HCT116 (cell line): ENCODE measurements around the gene PURB. TPM values are rescaled to one million over a fixed set of nuclear protein-coding genes. Genes with fewer than 3 reads are reported as not detected.
"Not testable (repeated sequence)": the region's sequence is repeated elsewhere in the genome, so short reads cannot be mapped to it uniquely, and the experiment has no call there.

Source experiments
- ATAC-seq: fragments of 200-7000 bp; cut with Tn5 transposase; 2 replicates; pipeline ENCODE4 v1.9.1; 2020; ENCODE audit warnings: mild to moderate bottlenecking, moderate library complexity
- BruUV-seq: library from RNA; stranded (reverse); fragments of 400-500 nt; replicated peaks from 2 replicates; lab custom pipeline; 2021; lab: Mats Ljungman, UMichigan
- CTCF ChIA-PET: fragments of 300-600 bp; sonication (Branson Sonifier 250); formaldehyde crosslinking; loops from one replicate; lab custom pipeline; 2021; ENCODE audit warnings: antibody characterized with exemption; lab: Charles Lee
- POLR2A ChIA-PET: fragments of 300-600, 350-600 bp; sonication (Branson Sonifier 250); formaldehyde crosslinking; loops from one replicate; lab custom pipeline; 2021; ENCODE audit warnings: antibody characterized with exemption; lab: Charles Lee
- RAD21 ChIA-PET, 2 experiments: fragments of 300-600 bp; sonication (Branson Sonifier 250); formaldehyde crosslinking; loops; one replicate each; lab custom pipeline; 2023; ENCODE audit warnings: low total read pairs in 2 of 2; ENCODE audit not compliant: uncharacterized antibody in 2 of 2, unreplicated experiment in 2 of 2, low non-redundant PET in 1 of 2; lab: Charles Lee
- DNase-seq: peaks from one replicate; pipeline ENCODE4 v3.0.0-alpha.2; 2010; ENCODE audit warnings: low read depth, low spot score
- H2AFZ ChIP-seq: fragments of 200-600 bp; shearing (Covaris generic), sonication (generic); 2 replicates; pipeline ENCODE4 v1.6.1; 2017; ENCODE audit warnings: low read depth, mixed run types, mixed read lengths, antibody characterized with exemption, low read length; ENCODE audit not compliant: poor library complexity, severe bottlenecking
- H3K27ac ChIP-seq: 2 replicates; pipeline ENCODE4 v1.5.1; 2012; ENCODE audit warnings: low read depth, low read length
- H3K27me3 ChIP-seq: fragments of 200-600 bp; sonication (generic); 2 replicates; pipeline ENCODE4 v1.6.1; 2016; ENCODE audit warnings: mixed run types, low read length, mixed read lengths; ENCODE audit not compliant: insufficient read depth
- H3K36me3 ChIP-seq, 2 experiments: fragments of 200-500 bp in 1 of 2; fragments of 200-600 bp in 1 of 2; sonication (Bioruptor generic) in 1 of 2; sonication (generic) in 1 of 2; 2 replicates each; pipeline versions ENCODE4 v1.5.1 to v1.6.1; 2014 to 2016; ENCODE audit warnings: low read length in 2 of 2, inconsistent platforms in 1 of 2, mixed read lengths in 1 of 2, mixed run types in 1 of 2; ENCODE audit not compliant: insufficient read depth in 2 of 2, control insufficient read depth in 1 of 2
- H3K4me1 ChIP-seq, 2 experiments: fragments of 200-600 bp in 1 of 2; sonication (generic) in 1 of 2; 2 replicates each; pipeline versions ENCODE4 v1.5.1 to v1.6.1; 2012 to 2017; ENCODE audit warnings: low read length in 2 of 2, inconsistent platforms in 1 of 2, mild to moderate bottlenecking in 1 of 2, mixed read lengths in 1 of 2, mixed run types in 1 of 2, moderate library complexity in 1 of 2; ENCODE audit not compliant: insufficient read depth in 2 of 2, control insufficient read depth in 1 of 2
- H3K4me2 ChIP-seq: fragments of 200-600 bp; sonication (generic); 2 replicates; pipeline ENCODE4 v1.6.1; 2017; ENCODE audit warnings: mixed run types, low read length, mixed read lengths
- H3K4me3 ChIP-seq, 2 experiments: fragments of 200-600 bp in 1 of 2; sonication (generic) in 1 of 2; replicated peaks in 1 of 2; 2 replicates each; pipeline ENCODE4 v1.5.1; 2011 to 2016; ENCODE audit warnings: low read length in 2 of 2, control low read depth in 1 of 2, low read depth in 1 of 2, mild to moderate bottlenecking in 1 of 2, mixed read lengths in 1 of 2, mixed run types in 1 of 2
- H3K79me2 ChIP-seq: fragments of 200-600 bp; sonication (generic); 2 replicates; pipeline ENCODE4 v1.6.1; 2017; ENCODE audit warnings: mild to moderate bottlenecking, mixed run types, low read length, moderate library complexity, mixed read lengths; ENCODE audit not compliant: insufficient read depth
- H3K9ac ChIP-seq: fragments of 200-600 bp; sonication (generic); 2 replicates; pipeline ENCODE4 v1.6.1; 2016; ENCODE audit warnings: low read length, mixed read lengths
- H3K9me2 ChIP-seq: fragments of 200-600 bp; sonication (generic), shearing (Covaris generic); 2 replicates; pipeline ENCODE4 v1.6.1; 2017; ENCODE audit warnings: mixed run types, mild to moderate bottlenecking, moderate library complexity; ENCODE audit not compliant: insufficient read depth
- H3K9me3 ChIP-seq, 2 experiments: fragments of 200-500 bp in 1 of 2; fragments of 200-600 bp in 1 of 2; sonication (Bioruptor generic) in 1 of 2; sonication (generic) in 1 of 2; 2 replicates each; pipeline ENCODE4 v1.6.1; 2014 to 2017; ENCODE audit warnings: low read length in 2 of 2, mixed read lengths in 2 of 2, inconsistent platforms in 1 of 2, low read depth in 1 of 2, mild to moderate bottlenecking in 1 of 2, mixed run types in 1 of 2, moderate library complexity in 1 of 2; ENCODE audit not compliant: control insufficient read depth in 1 of 2, insufficient read depth in 1 of 2
- H4K20me1 ChIP-seq: fragments of 200-600 bp; sonication (generic), shearing (Covaris generic); 2 replicates; pipeline ENCODE4 v1.6.1; 2017; ENCODE audit warnings: mixed run types, mild to moderate bottlenecking, moderate library complexity; ENCODE audit not compliant: insufficient read depth
- CBX3 ChIP-seq: IDR thresholded peaks from 2 replicates; pipeline ENCODE4 v1.6.1; 2012; ENCODE audit warnings: low read depth
- CEBPB ChIP-seq: IDR thresholded peaks from 2 replicates; pipeline ENCODE4 v1.6.1; 2012; ENCODE audit warnings: low read depth
- POLR2A ChIP-seq: IDR thresholded peaks from 2 replicates; pipeline ENCODE4 v1.7.0; 2011; ENCODE audit warnings: borderline replicate concordance; ENCODE audit not compliant: insufficient read depth, insufficient read length; ENCODE audit errors: extremely low read depth
- POLR2AphosphoS5 ChIP-seq: IDR thresholded peaks from 2 replicates; pipeline ENCODE4 v1.6.1; 2011; ENCODE audit warnings: mild to moderate bottlenecking, low read depth, low read length, moderate library complexity
- ZFX ChIP-seq: fragments of 450-650 bp; IDR thresholded peaks from 2 replicates; pipeline ENCODE4 v1.6.1; 2017
- intact Hi-C: fragments of 100-400 bp; cut with micrococcal nuclease; formaldehyde crosslinking; loops from 2 replicates; pipeline ENCODE4 v1.10.0; 2022
- total RNA-seq: library from RNA; stranded (reverse); gene quantifications from one replicate; pipeline ENCODE4 v1.2.1, GENCODE V29; 2021; ENCODE audit not compliant: unreplicated experiment
- TF ChIP-seq, protein P1 (sequence below), 3 experiments: fragments of 200-600 bp in 1 of 3; sonication (generic) in 1 of 3; IDR thresholded peaks in 2 of 3; conservative IDR thresholded peaks in 1 of 3; 2 replicates each; pipeline ENCODE4 v1.5.1; 2012 to 2017; ENCODE audit warnings: low read depth in 2 of 3, low read length in 2 of 3, antibody characterized with exemption in 1 of 3, borderline replicate concordance in 1 of 3, control low read depth in 1 of 3, mild to moderate bottlenecking in 1 of 3, mixed read lengths in 1 of 3, mixed run types in 1 of 3, moderate library complexity in 1 of 3; ENCODE audit not compliant: insufficient read depth in 1 of 3

Gene PURB
- total RNA-seq, 1 experiment from 2014 or later = 13.2 TPM

DNA sequence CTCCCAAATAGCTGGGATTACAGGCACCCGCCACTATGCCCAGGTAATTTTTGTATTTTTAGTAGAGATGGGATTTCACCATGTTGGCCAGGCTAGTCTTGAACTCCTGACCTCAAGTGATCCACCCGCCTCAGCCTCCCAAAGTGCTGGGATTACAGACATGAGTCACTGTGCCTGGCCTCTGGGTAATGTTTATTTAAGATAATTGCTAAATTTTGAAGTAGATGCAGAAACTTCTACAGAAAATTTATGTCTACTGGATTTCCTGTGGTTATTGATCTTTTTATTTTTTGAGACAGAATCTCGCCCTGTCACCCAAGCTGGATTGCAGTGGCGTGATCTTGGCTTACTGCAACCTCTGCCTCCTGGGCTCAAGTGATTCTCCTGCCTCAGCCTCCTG is 23.4 kb downstream of the PURB start:
- H3K4me3 ChIP-seq, H3K27ac ChIP-seq, RAD21 ChIA-PET, H3K9me2 ChIP-seq, intact Hi-C loops, H3K79me2 ChIP-seq, BruUV-seq, H3K36me3 ChIP-seq, H2AFZ ChIP-seq, H3K9ac ChIP-seq, H3K27me3 ChIP-seq, DNase-seq, H3K9me3 ChIP-seq, H4K20me1 ChIP-seq, ATAC-seq: not testable (repeated sequence)
- ChIA-PET CTCF (interaction anchor here (0.7 kb wide), 1 partner anchor 274 kb away, joined by 3 read pairs; no protein-coding TSS in a partner anchor), POLR2A (interaction anchor here (0.7 kb wide), 1 partner anchor 14 kb away, joined by 3 read pairs; the partner anchor contains the start of gene H2AZ2)
- Histone ChIP-seq H3K4me1 (peaks cover 3 to 14% of the 10 kb centered on the region in 2 experiments; a peak in 3 of 4 replicates), H3K4me2 (peak overlapping the region; percentile 13)

- no TSS peak for BruUV-seq
- ATAC-seq = no peak
- intact Hi-C loops = no loop called here
Measured at GRCh38 chr7:44858161-44858560, 27.2 kb downstream of the PURB start.

More at GRCh38 chr7:44858161-44858560, 27.2 kb downstream of the PURB start:
- TF ChIP-seq POLR2AphosphoS5 (no peak), ZFX (no peak), CBX3 (no peak), POLR2A (no peak), CEBPB (no peak)
- TF ChIP-seq, protein P1, sequence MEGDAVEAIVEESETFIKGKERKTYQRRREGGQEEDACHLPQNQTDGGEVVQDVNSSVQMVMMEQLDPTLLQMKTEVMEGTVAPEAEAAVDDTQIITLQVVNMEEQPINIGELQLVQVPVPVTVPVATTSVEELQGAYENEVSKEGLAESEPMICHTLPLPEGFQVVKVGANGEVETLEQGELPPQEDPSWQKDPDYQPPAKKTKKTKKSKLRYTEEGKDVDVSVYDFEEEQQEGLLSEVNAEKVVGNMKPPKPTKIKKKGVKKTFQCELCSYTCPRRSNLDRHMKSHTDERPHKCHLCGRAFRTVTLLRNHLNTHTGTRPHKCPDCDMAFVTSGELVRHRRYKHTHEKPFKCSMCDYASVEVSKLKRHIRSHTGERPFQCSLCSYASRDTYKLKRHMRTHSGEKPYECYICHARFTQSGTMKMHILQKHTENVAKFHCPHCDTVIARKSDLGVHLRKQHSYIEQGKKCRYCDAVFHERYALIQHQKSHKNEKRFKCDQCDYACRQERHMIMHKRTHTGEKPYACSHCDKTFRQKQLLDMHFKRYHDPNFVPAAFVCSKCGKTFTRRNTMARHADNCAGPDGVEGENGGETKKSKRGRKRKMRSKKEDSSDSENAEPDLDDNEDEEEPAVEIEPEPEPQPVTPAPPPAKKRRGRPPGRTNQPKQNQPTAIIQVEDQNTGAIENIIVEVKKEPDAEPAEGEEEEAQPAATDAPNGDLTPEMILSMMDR (IDR thresholded peaks at IDR 0.05 in 2 of 3, conservative IDR thresholded peaks at IDR 0.05 in 1 of 3; ENCODE audit: borderline replicate concordance in 1 of 3, insufficient read depth in 1 of 3, low read depth in 2 of 3, low read length in 2 of 3) = peak in 2 of 3 experiments; percentile 8 to 22; a peak in 1 of 6 replicates
- TF ChIP-seq, all 23 proteins: peak for 1
- H3K27me3 ChIP-seq = no peaks in the 10 kb centered on the region
- ChIA-PET CTCF (interaction anchor here (0.8 to 2.9 kb wide), 4 partner anchors 9 to 278 kb away, joined by 3 to 7 read pairs (median 3); partner anchors contain the start of gene CCM2), POLR2A (interaction anchor here (1.2 kb wide), 1 partner anchor 10 kb away, joined by 3 read pairs; the partner anchor contains the start of gene H2AZ2), RAD21 (no interaction called here)
- H3K4me3 ChIP-seq = no peak overlapping the region
- no peaks in the 10 kb centered on the region for H3K79me2 ChIP-seq
- H3K9me3 ChIP-seq = no peaks in the 10 kb centered on the region
- no peak overlapping the region for H3K9ac ChIP-seq
- H3K27ac ChIP-seq = no peak overlapping the region
- H4K20me1 ChIP-seq = no peaks in the 10 kb centered on the region
- no peak overlapping the region for H2AFZ ChIP-seq
- no peak overlapping the region for H3K4me2 ChIP-seq
- peaks cover 3 to 31% of the 10 kb centered on the region in 2 experiments; a peak in 3 of 4 replicates for H3K4me1 ChIP-seq
- H3K36me3 ChIP-seq = no peaks in the 10 kb centered on the region
- H3K9me2 ChIP-seq = no peaks in the 10 kb centered on the region
- DNase-seq = no peak
